ENCODE results near the gene PDXDC1.
"Not testable (repeated sequence)": the region's sequence is repeated elsewhere in the genome, so short reads cannot be mapped to it uniquely, and the experiment has no call there.

Gene PDXDC1

DNA sequence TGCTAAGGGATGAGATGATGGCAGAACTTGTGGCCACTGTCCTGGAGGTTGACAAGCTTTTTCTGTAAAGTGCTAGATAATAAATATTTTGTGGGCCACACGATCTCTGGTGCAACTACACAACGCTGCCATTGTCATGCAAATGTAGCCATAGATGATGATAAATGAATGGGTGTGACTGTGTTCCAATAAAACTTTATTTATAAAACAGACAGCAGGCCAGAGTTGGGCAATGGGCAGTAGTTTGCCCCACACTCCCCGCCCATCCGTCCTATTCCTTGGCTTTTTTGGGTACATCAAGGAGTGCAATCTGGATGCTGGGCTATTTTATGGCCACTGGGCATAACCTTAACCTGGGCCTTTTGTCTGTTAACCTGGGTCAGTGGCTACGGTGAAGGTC is 184.8 kb downstream of the PDXDC1 start:
- not testable (repeated sequence) for DNase-seq (ENCODE audit: low spot score)

- DNase-seq (ENCODE audit: low spot score), result not testable (repeated sequence)
Observed at GRCh38 chr16:15160571-15160970, 185.7 kb downstream of the PDXDC1 start.

DNA sequence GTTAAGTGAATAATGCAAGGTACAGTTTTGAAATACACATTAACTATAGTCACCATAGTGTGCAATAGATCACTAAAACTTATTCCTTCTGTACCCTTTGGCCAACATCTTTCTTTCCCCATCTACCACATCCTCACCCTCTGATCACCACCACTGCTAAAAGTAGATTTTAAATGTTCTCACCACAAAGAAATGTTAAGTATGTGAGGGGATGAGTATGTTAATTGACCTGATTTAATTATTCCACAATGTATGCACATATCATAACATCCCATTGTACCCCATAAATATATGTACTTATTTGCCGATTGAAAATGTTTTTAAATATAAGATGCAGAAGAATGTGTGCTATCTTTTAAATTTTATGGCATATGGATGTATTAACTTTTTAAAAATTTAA is 188.2 kb downstream of the PDXDC1 start:
- DNase-seq (ENCODE audit: low spot score), result not testable (repeated sequence)

GRCh38 chr16:15166177-15166576 is 191.4 kb downstream of the PDXDC1 start:
- not testable (repeated sequence) for DNase-seq (ENCODE audit: low spot score)

DNA sequence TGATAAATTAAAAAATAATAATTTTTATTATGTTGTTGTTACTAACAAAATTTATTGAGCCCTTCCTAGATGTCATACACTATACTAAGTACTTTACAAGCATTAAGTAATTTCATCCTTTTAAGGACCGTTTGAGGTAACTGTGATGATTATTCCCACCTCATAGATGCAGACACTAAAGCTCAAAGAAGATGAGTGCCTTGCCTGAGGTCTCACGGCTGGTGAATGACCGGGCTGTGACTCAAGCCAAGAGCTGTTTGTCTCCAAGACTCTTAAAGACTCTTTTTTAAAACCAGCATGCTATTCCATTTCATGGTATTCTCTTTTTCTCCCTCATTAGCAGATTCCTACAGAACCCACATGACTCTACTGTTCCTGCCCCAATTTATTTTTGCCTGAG is 193.5 kb downstream of the PDXDC1 start:
- DNase-seq (ENCODE audit: low spot score), result not testable (repeated sequence)

DNA sequence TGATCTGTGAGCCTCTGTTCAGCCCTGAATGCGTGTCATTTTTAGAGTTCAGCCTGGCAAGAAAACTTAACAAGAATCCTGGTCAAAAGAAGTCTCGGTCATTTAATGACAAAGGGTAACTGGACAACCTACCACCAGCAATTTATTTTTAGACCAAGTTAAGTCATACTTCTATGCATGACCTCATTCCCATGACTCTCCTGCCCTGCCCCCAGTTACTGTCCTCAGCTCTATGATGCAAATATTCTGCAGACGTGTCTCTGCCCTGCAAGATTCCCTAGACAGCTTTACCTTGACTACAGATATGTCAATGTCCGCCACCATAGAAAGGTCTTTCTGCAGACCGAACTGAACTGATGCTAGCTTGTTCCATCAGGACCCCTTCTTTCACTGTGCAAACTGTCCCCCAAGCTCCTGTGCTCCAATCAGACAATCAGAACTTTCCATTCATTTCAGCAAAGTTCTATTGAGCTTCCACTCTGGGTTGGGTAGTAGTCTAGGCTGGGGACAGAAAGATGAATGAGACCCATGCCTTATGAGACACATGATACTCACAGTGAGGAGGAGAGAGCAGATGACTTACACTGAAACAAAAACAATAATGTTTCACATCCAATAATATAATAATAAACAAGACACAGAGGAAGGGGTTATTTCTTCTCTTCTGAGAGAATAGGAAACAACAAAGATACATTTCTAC is 194.3 kb downstream of the PDXDC1 start:
- DNase-seq (ENCODE audit: low spot score), result not testable (repeated sequence)

- not testable (repeated sequence) for DNase-seq (ENCODE audit: low spot score)
Observed at GRCh38 chr16:15179909-15180308, 205.1 kb downstream of the PDXDC1 start.

DNA sequence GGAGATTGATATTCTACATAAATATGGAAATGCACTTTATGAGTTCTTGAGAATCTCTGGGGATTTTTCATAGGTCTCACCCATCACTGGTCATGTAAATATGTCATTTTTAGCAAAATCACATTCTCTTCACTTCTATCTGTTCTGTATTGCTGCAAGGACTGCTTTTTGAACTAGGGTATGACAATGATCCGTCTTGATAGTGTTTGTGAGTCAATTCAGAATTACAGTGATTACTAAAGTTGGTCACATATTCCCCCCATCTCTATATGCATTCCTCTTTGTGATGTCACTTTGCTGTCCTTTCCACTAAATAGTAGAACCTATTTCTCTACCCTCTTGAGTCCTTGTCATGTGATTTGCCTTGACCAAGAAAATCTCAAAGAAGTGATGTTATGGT is 206.1 kb downstream of the PDXDC1 start:
- not testable (repeated sequence) for DNase-seq (ENCODE audit: low spot score)

GRCh38 chr16:15184000-15184399 is 209.2 kb downstream of the PDXDC1 start:
- DNase-seq (ENCODE audit: low spot score), result not testable (repeated sequence)
